Endothelial cell (in vitro differentiated cells): ENCODE data around the gene TAS1R2. TPM values are rescaled to one million over a fixed set of nuclear protein-coding genes. Genes with fewer than 3 reads are reported as not detected.

ENCODE experiments used
- DNase-seq: peaks from one replicate; pipeline ENCODE4 v3.0.0; 2021; ENCODE audit warnings: low spot score
- H3K27ac Mint-ChIP-seq: one replicate; pipeline ENCODE4 v1.8.0; 2021; ENCODE audit warnings: mixed read lengths, inconsistent platforms; ENCODE audit not compliant: unreplicated experiment
- H3K27me3 Mint-ChIP-seq: one replicate; pipeline ENCODE4 v1.8.0; 2021; ENCODE audit warnings: mild to moderate bottlenecking, moderate library complexity, mixed read lengths, inconsistent platforms; ENCODE audit not compliant: unreplicated experiment
- H3K36me3 Mint-ChIP-seq: one replicate; pipeline ENCODE4 v1.8.0; 2021; ENCODE audit warnings: mild to moderate bottlenecking, low read depth, mixed read lengths, inconsistent platforms; ENCODE audit not compliant: unreplicated experiment
- H3K4me1 Mint-ChIP-seq: one replicate; pipeline ENCODE4 v1.8.0; 2021; ENCODE audit warnings: mild to moderate bottlenecking, mixed read lengths, inconsistent platforms; ENCODE audit not compliant: unreplicated experiment
- H3K4me3 Mint-ChIP-seq: one replicate; pipeline ENCODE4 v1.8.0; 2021; ENCODE audit warnings: mild to moderate bottlenecking, mixed read lengths, inconsistent platforms; ENCODE audit not compliant: unreplicated experiment
- H3K9me3 Mint-ChIP-seq: one replicate; pipeline ENCODE4 v1.8.0; 2021; ENCODE audit warnings: mixed read lengths, inconsistent platforms; ENCODE audit not compliant: unreplicated experiment
- CTCF ChIP-seq: fragments of 200-600 bp; sonication (generic); IDR thresholded peaks from one replicate; pipeline ENCODE4 v1.5.0; 2021; ENCODE audit warnings: antibody characterized with exemption; ENCODE audit not compliant: unreplicated experiment
- total RNA-seq: library from RNA; stranded (reverse); fragmentation: NEBNext Ultra II Directional; extraction: Animal tissue kit (Norgen Biotek cat#: 25700); gene quantifications from one replicate; pipeline ENCODE4 v1.2.1, GENCODE V29; 2021; ENCODE audit not compliant: unreplicated experiment

Gene TAS1R2
- total RNA-seq, 1 donor from 2014 or later: not detected

GRCh38 chr1:18884419-18884717 lies 24.9 kb upstream of the TAS1R2 start:
- no peaks in the 10 kb centered on the region for H3K9me3 Mint-ChIP-seq
- peaks cover 16% of the 10 kb centered on the region for H3K36me3 Mint-ChIP-seq
- peaks cover 12% of the 10 kb centered on the region for H3K27me3 Mint-ChIP-seq
- DNase-seq: no peak
- H3K27ac Mint-ChIP-seq: no peak overlapping the region
- no peak overlapping the region for H3K4me3 Mint-ChIP-seq
- no peaks in the 10 kb centered on the region for H3K4me1 Mint-ChIP-seq
- peak; percentile 33 for TF ChIP-seq CTCF

- Mint-ChIP-seq H3K27me3 (peaks cover 12% of the 10 kb centered on the region), H3K4me1 (no peaks in the 10 kb centered on the region), H3K4me3 (no peak overlapping the region), H3K36me3 (peaks cover 16% of the 10 kb centered on the region), H3K9me3 (no peaks in the 10 kb centered on the region), H3K27ac (no peak overlapping the region)
- peak; percentile 88 for DNase-seq
- peak; percentile 78 for TF ChIP-seq CTCF
Observed at GRCh38 chr1:18883636-18884418, 24.4 kb upstream of the TAS1R2 start.

- no peak overlapping the region for H3K4me3 Mint-ChIP-seq
- no peaks in the 10 kb centered on the region for H3K4me1 Mint-ChIP-seq
- peaks cover 12% of the 10 kb centered on the region for H3K27me3 Mint-ChIP-seq
- peaks cover 16% of the 10 kb centered on the region for H3K36me3 Mint-ChIP-seq
- TF ChIP-seq CTCF: no peak
- no peak for DNase-seq
- no peak overlapping the region for H3K27ac Mint-ChIP-seq
- H3K9me3 Mint-ChIP-seq: no peaks in the 10 kb centered on the region
Observed at GRCh38 chr1:18883079-18883478, 23.6 kb upstream of the TAS1R2 start.

- DNase-seq: no peak
- Mint-ChIP-seq H3K27ac (no peak overlapping the region), H3K4me3 (no peak overlapping the region), H3K4me1 (no peaks in the 10 kb centered on the region), H3K27me3 (peaks cover 8% of the 10 kb centered on the region), H3K36me3 (peaks cover 10% of the 10 kb centered on the region), H3K9me3 (no peaks in the 10 kb centered on the region)
- TF ChIP-seq CTCF: no peak
Observed at GRCh38 chr1:18882486-18882885, 23.0 kb upstream of the TAS1R2 start.

- no peak overlapping the region for H3K27ac Mint-ChIP-seq
- peaks cover 7% of the 10 kb centered on the region for H3K27me3 Mint-ChIP-seq
- no peaks in the 10 kb centered on the region for H3K9me3 Mint-ChIP-seq
- TF ChIP-seq CTCF: no peak
- no peak for DNase-seq
- H3K36me3 Mint-ChIP-seq: peaks cover 9% of the 10 kb centered on the region
- no peak overlapping the region for H3K4me3 Mint-ChIP-seq
- H3K4me1 Mint-ChIP-seq: no peaks in the 10 kb centered on the region
Observed at GRCh38 chr1:18881642-18882431, 22.4 kb upstream of the TAS1R2 start.
